Progenitor cell of endocrine pancreas (in vitro differentiated cells): ENCODE results near the gene USP38. TPM values are rescaled to one million over a fixed set of nuclear protein-coding genes. Genes with fewer than 3 reads are reported as not detected.

Experiments
- DNase-seq: peaks from one replicate; pipeline ENCODE4 v3.0.0; 2021; ENCODE audit warnings: low spot score; ENCODE audit not compliant: unreplicated experiment
- H3K27ac Mint-ChIP-seq: 2 replicates; pipeline ENCODE4 v1.8.0; 2021; ENCODE audit warnings: mild to moderate bottlenecking, moderate library complexity, mixed read lengths
- H3K27me3 Mint-ChIP-seq: 2 replicates; pipeline ENCODE4 v1.8.0; 2021; ENCODE audit warnings: mixed read lengths
- H3K36me3 Mint-ChIP-seq: 2 replicates; pipeline ENCODE4 v1.8.0; 2022; ENCODE audit warnings: mixed read lengths; ENCODE audit not compliant: insufficient read depth
- H3K4me1 Mint-ChIP-seq: 2 replicates; pipeline ENCODE4 v1.8.0; 2021; ENCODE audit warnings: low read depth, mixed read lengths
- H3K4me3 Mint-ChIP-seq: 2 replicates; pipeline ENCODE4 v1.8.0; 2021; ENCODE audit warnings: low read depth, mild to moderate bottlenecking, moderate library complexity, mixed read lengths
- H3K9me3 Mint-ChIP-seq: 2 replicates; pipeline ENCODE4 v1.8.0; 2021; ENCODE audit warnings: low read depth, mixed read lengths
- total RNA-seq: library from RNA; stranded (reverse); gene quantifications from 2 replicates; pipeline ENCODE4 v1.2.1, GENCODE V29; 2021
- TF ChIP-seq, protein P1 (sequence below): fragments of 200-600 bp; sonication (generic); IDR thresholded peaks from one replicate; pipeline ENCODE4 v1.5.0; 2021; ENCODE audit warnings: antibody characterized with exemption, mild to moderate bottlenecking; ENCODE audit not compliant: unreplicated experiment

Gene USP38
- total RNA-seq, 1 donor from 2014 or later = 23.3 TPM

DNA sequence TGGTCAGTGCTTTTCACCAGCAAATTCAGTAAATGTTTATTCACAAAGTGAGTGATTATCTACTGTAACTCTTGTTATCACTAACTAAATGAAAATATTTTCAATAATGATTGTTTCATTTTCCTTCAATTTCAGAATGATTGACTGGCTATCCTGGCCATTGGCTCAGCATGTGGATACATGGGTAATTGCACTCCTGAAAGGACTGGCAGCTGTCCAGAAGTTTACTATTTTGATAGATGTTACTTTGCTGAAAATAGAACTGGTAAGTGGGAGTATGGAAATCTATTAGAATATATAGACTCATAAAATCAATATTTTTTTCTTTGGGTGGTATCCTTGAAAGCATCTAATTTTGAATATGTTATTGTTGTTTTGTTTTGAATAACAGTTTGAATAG, 10.9 kb downstream of the USP38 start:
- TF ChIP-seq, protein P1, sequence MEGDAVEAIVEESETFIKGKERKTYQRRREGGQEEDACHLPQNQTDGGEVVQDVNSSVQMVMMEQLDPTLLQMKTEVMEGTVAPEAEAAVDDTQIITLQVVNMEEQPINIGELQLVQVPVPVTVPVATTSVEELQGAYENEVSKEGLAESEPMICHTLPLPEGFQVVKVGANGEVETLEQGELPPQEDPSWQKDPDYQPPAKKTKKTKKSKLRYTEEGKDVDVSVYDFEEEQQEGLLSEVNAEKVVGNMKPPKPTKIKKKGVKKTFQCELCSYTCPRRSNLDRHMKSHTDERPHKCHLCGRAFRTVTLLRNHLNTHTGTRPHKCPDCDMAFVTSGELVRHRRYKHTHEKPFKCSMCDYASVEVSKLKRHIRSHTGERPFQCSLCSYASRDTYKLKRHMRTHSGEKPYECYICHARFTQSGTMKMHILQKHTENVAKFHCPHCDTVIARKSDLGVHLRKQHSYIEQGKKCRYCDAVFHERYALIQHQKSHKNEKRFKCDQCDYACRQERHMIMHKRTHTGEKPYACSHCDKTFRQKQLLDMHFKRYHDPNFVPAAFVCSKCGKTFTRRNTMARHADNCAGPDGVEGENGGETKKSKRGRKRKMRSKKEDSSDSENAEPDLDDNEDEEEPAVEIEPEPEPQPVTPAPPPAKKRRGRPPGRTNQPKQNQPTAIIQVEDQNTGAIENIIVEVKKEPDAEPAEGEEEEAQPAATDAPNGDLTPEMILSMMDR = no peak
- no peak overlapping the region for H3K27ac Mint-ChIP-seq
- no peaks in the 10 kb centered on the region for H3K9me3 Mint-ChIP-seq
- peaks cover 34% of the 10 kb centered on the region for H3K36me3 Mint-ChIP-seq
- no peaks in the 10 kb centered on the region for H3K27me3 Mint-ChIP-seq
- no peak for DNase-seq
- H3K4me1 Mint-ChIP-seq = peaks cover 15% of the 10 kb centered on the region
- no peak overlapping the region for H3K4me3 Mint-ChIP-seq

DNA sequence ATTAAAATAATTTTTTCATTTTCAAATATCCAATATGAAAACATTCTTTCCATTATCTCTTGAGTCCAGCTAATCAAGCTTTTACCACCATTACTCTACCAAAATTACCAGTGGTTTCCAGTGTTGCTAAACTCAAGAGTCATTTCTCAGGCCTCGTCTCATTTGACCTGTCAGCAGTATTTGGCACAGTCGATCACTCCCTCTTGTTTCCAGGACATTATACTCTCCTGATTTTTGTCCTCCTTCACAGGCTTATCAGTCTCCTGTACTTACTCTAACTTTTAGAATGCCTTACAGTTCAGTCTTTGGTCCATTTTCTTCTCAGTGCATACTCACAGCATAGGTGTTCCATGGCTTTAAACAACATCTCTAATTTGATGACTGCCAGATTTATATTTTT, 11.6 kb downstream of the USP38 start:
- Mint-ChIP-seq H3K9me3 (no peaks in the 10 kb centered on the region), H3K4me3 (no peak overlapping the region), H3K4me1 (peaks cover 15% of the 10 kb centered on the region), H3K27ac (no peak overlapping the region), H3K27me3 (no peaks in the 10 kb centered on the region), H3K36me3 (peaks cover 32% of the 10 kb centered on the region)
- TF ChIP-seq, protein P1 = no peak
- DNase-seq = no peak

DNA sequence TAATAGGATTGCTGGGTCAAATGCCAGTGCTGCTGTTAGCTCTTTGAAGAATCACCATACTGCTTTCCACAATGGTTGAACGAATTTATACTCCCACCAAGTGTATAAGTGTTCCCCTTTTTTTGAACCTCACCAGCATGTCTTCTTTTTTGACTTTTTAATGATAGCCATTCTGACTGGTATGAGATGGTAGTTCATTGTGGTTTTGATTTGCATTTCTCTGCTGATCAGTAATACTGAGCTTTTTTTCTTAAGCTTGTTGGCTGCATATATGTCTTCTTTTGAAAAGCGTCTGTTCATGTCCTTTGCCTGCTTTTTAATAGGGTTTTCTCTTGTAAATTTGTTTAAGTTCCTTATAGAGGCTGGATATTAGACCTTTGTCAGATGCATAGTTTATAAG, 14.8 kb downstream of the USP38 start:
- Mint-ChIP-seq H3K4me3 (no peak overlapping the region), H3K27me3 (no peaks in the 10 kb centered on the region), H3K9me3 (no peaks in the 10 kb centered on the region), H3K27ac (no peak overlapping the region), H3K4me1 (peaks cover 16% of the 10 kb centered on the region), H3K36me3 (peaks cover 36% of the 10 kb centered on the region)
- TF ChIP-seq, protein P1 = no peak
- no peak for DNase-seq

DNA sequence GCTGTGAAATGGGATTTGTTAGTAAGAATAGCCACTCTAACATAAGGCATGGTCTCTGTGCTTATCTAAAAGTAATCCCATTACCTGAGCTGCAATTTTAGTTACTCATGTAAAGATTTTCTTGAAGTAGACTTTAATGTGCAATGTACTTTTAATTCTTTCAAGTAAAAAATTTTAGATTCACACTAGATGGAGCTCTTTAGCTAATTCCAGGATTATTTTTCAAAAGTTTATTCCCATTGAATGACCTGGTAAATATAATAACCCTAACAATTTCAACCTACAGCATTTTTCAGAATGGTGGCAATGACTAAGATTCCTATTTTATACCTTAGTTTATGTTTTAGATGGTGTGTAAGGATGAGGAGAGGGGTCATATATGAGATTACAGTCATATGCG, 18.1 kb downstream of the USP38 start:
- no peak for DNase-seq
- no peaks in the 10 kb centered on the region for H3K9me3 Mint-ChIP-seq
- H3K36me3 Mint-ChIP-seq = peaks cover 47% of the 10 kb centered on the region
- H3K4me1 Mint-ChIP-seq = peaks cover 17% of the 10 kb centered on the region
- TF ChIP-seq, protein P1 = peak; percentile 24
- H3K27ac Mint-ChIP-seq = no peak overlapping the region
- no peak overlapping the region for H3K4me3 Mint-ChIP-seq
- no peaks in the 10 kb centered on the region for H3K27me3 Mint-ChIP-seq

DNA sequence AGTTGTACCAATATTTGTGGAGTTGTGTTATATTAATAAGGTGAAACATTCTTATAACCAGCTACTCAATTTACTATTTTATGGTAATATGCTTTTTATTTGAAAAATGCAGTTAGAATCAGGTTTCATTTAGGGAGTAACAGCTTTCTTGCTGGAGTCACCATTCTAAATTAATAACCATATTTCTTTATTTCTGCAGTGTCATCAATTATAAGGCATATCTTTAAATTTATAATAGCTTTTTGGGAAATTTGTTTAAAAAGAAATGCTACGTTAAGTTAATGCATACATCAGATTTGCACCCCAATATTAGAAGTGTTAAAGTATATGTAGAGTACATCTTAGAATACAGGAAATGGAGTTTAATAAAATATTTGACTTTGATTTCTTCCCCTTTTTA, 18.9 kb downstream of the USP38 start:
- Mint-ChIP-seq H3K36me3 (peaks cover 44% of the 10 kb centered on the region), H3K4me3 (no peak overlapping the region)
- TF ChIP-seq, protein P1 = no peak

More for the DNA sequence above, 18.9 kb downstream of the USP38 start:
- H3K27me3 Mint-ChIP-seq = no peaks in the 10 kb centered on the region
- no peaks in the 10 kb centered on the region for H3K9me3 Mint-ChIP-seq
- DNase-seq = no peak
- no peak overlapping the region for H3K27ac Mint-ChIP-seq
- peaks cover 15% of the 10 kb centered on the region for H3K4me1 Mint-ChIP-seq
